ENCODE data around the gene BST1. TPM values are rescaled to one million over a fixed set of nuclear protein-coding genes. Genes with fewer than 3 reads are reported as not detected.

BST1 gene
- total and polyA plus RNA-seq, 2 donors (not counting 1 experiment from before 2014, with no cell fraction given), result 15.7 to 48.8 TPM

DNA sequence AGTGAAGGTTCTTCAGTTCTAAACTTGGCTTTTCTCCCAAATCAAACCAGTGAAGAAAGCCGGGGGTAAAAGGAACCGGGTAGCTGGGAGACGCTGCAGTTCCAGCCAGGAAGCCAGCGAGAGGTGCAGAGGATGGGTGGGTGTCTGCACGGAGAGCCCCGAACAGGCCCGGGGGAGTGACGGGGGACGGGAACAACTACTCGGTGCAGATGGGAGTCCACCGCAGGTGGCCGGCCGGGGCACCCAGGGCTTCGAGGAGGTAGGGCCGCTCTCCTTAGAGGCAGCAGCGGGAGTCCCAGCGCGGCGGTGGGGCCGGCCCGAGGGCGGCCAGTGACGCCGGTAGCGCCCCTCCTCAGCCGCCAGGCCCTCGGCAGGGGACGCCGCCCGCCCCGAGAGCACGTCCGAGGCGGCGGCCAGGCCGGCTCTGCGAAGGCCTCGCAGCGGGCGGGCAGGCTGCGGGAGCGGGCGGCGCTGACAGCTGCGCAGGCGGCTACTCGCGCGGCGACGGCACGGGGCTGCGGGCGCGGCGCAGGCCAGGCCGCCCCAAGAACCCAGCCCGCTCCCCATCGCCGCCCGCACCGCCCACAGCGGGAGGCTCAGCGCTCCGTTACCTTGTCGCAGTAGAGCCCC, 48.2 kb upstream of the BST1 start:
- H3K27ac ChIP-seq (ENCODE audit: insufficient read depth, low read length), result peak overlapping the region; percentile 98
- peaks cover 53% of the 10 kb centered on the region for H3K79me2 ChIP-seq (ENCODE audit: control insufficient read depth, insufficient read depth, low read length)
- peak overlapping the region; percentile 97 for H3K4me2 ChIP-seq (ENCODE audit: extremely low read depth, insufficient read depth, low read length)
- H3K36me3 ChIP-seq (ENCODE audit: control insufficient read depth, insufficient read depth, low read length), result no peaks in the 10 kb centered on the region
- peak overlapping the region; percentile 58 to 90 (median 75) for H3K4me3 ChIP-seq (replicated peaks in 1 of 4; ENCODE audit: control extremely low read depth in 1 of 4, insufficient read depth in 1 of 4, low read depth in 3 of 4, low read length in 4 of 4)
- H3K4me1 ChIP-seq (ENCODE audit: control insufficient read depth, extremely low read depth, insufficient read depth, low read length), result peaks cover 5% of the 10 kb centered on the region
- H2AFZ ChIP-seq (ENCODE audit: low read length), result peak overlapping the region; percentile 80
- no peaks in the 10 kb centered on the region for H4K20me1 ChIP-seq (ENCODE audit: control insufficient read depth, extremely low read depth, insufficient read depth, low read length)
- no peaks in the 10 kb centered on the region for H3K27me3 ChIP-seq (ENCODE audit: control insufficient read depth, insufficient read depth, low read length)
- no peak for TF ChIP-seq EZH2 (IDR thresholded peaks at IDR 0.05; ENCODE audit: low read length, missing control alignments)
- TF ChIP-seq CTCF (conservative IDR thresholded peaks at IDR 0.05 in 1 of 2, IDR thresholded peaks at IDR 0.05 in 1 of 2; ENCODE audit: low read depth in 1 of 2, low read length in 2 of 2), result no peak
- peak; percentile 33 to 41 for DNase-seq (ENCODE audit: low read depth in 2 of 2)
- H3K9ac ChIP-seq (ENCODE audit: insufficient read depth, low read length), result peak overlapping the region; percentile 82
- H3K9me3 ChIP-seq (ENCODE audit: control insufficient read depth, insufficient read depth, low read depth, low read length), result no peaks in the 10 kb centered on the region

DNA sequence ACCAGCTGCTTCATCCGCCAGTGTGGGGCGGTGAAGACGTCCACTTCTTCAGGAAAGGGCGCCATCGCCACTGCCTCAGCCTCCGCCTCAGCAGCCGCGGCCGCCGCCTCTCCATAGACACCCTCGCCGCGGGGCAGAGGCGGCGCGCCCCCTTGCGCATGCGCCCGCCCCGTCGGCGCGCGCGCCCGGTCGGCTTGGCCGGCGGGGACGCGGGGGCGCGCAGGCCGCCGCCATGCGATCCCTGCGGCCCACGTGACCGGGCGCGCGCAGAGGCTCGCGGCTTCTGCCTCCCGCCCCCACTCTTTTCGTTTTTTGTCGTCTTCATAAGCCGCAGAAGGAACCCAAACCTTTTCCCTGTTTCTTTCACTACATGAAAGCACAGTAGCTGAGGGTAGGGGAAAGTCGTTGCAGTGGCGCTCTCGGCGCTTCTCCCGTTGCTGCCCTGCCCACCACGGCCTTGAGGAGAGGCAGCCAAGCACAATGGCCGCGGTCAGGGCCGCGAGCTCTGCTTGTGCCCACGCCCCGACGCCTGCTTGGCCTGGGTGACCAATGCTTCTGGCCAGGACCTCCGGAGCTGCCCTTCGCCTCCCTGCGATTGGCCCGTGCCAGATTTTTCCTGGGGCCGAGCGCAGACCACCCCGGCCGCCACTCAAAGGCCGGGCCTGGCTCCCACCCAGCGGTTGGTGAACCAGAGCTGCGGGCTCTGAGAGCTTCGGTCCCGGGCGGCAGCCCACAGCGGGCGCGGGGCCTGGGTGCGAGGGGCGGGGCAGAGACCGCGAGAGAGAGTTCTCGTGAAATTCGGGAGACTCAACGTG, 47.4 kb upstream of the BST1 start, which contains the start of gene FBXL5:
Gene FBXL5 (minus strand): TSS at position 135 of the 815 bp plus-strand sequence. CDS start 70 bp downstream, at position 65.
- H2AFZ ChIP-seq (ENCODE audit: low read length), result peak within 1 kb of the TSS; percentile 99
- H3K36me3 ChIP-seq (ENCODE audit: control insufficient read depth, insufficient read depth, low read length), result no peaks in the 10 kb centered on the region
- peaks cover 45% of the 10 kb centered on the region for H3K79me2 ChIP-seq (ENCODE audit: control insufficient read depth, insufficient read depth, low read length)
- no peaks in the 10 kb centered on the region for H3K9me3 ChIP-seq (ENCODE audit: control insufficient read depth, insufficient read depth, low read depth, low read length)
- H3K27me3 ChIP-seq (ENCODE audit: control insufficient read depth, insufficient read depth, low read length), result no peaks in the 10 kb centered on the region
- H3K4me2 ChIP-seq (ENCODE audit: extremely low read depth, insufficient read depth, low read length), result peak within 1 kb of the TSS; percentile 98
- H3K4me1 ChIP-seq (ENCODE audit: control insufficient read depth, extremely low read depth, insufficient read depth, low read length), result peaks cover 5% of the 10 kb centered on the region
- TF ChIP-seq CTCF (conservative IDR thresholded peaks at IDR 0.05 in 1 of 2, IDR thresholded peaks at IDR 0.05 in 1 of 2; ENCODE audit: low read depth in 1 of 2, low read length in 2 of 2), result no peak
- TF ChIP-seq EZH2 (IDR thresholded peaks at IDR 0.05; ENCODE audit: low read length, missing control alignments), result no peak
- peak within 1 kb of the TSS; percentile 58 to 90 (median 75) for H3K4me3 ChIP-seq (replicated peaks in 1 of 4; ENCODE audit: control extremely low read depth in 1 of 4, insufficient read depth in 1 of 4, low read depth in 3 of 4, low read length in 4 of 4)
- DNase-seq (ENCODE audit: low read depth in 2 of 2), result peak; percentile 87
- no peaks in the 10 kb centered on the region for H4K20me1 ChIP-seq (ENCODE audit: control insufficient read depth, extremely low read depth, insufficient read depth, low read length)
- peak within 1 kb of the TSS; percentile 95 for H3K9ac ChIP-seq (ENCODE audit: insufficient read depth, low read length)
- peak within 1 kb of the TSS; percentile 98 for H3K27ac ChIP-seq (ENCODE audit: insufficient read depth, low read length)

GRCh38 chr4:15656038-15656470, 46.8 kb upstream of the BST1 start:
- Histone ChIP-seq H2AFZ (ENCODE audit: low read length) (peak overlapping the region; percentile 99), H3K27ac (ENCODE audit: insufficient read depth, low read length) (peak overlapping the region; percentile 98), H3K4me2 (ENCODE audit: extremely low read depth, insufficient read depth, low read length) (peak overlapping the region; percentile 98), H3K4me3 (replicated peaks in 1 of 4; ENCODE audit: control extremely low read depth in 1 of 4, insufficient read depth in 1 of 4, low read depth in 3 of 4, low read length in 4 of 4) (peak overlapping the region in 2 of 4 experiments; percentile 43 to 59), H3K36me3 (ENCODE audit: control insufficient read depth, insufficient read depth, low read length) (no peaks in the 10 kb centered on the region), H4K20me1 (ENCODE audit: control insufficient read depth, extremely low read depth, insufficient read depth, low read length) (no peaks in the 10 kb centered on the region), H3K27me3 (ENCODE audit: control insufficient read depth, insufficient read depth, low read length) (no peaks in the 10 kb centered on the region), H3K9ac (ENCODE audit: insufficient read depth, low read length) (peak overlapping the region; percentile 95), H3K9me3 (ENCODE audit: control insufficient read depth, insufficient read depth, low read depth, low read length) (no peaks in the 10 kb centered on the region), H3K79me2 (ENCODE audit: control insufficient read depth, insufficient read depth, low read length) (peaks cover 39% of the 10 kb centered on the region), H3K4me1 (ENCODE audit: control insufficient read depth, extremely low read depth, insufficient read depth, low read length) (peaks cover 5% of the 10 kb centered on the region)
- no peak for TF ChIP-seq EZH2 (IDR thresholded peaks at IDR 0.05; ENCODE audit: low read length, missing control alignments)
- TF ChIP-seq CTCF (conservative IDR thresholded peaks at IDR 0.05 in 1 of 2, IDR thresholded peaks at IDR 0.05 in 1 of 2; ENCODE audit: low read depth in 1 of 2, low read length in 2 of 2), result no peak
- DNase-seq (ENCODE audit: low read depth in 2 of 2), result peak in 1 of 2 donors; percentile 30
